Hematopoietic multipotent progenitor cell treated with erythropoietin and hydrocortisone succinate and interleukin-3 and kit ligand, for 15 days (in vitro differentiated cells): Measurements from ENCODE around the gene ANKH.
A peak's percentile ranks its signal among the peaks of the same experiment; 100 is the strongest.
"Not testable (repeated sequence)": the region's sequence is repeated elsewhere in the genome, so short reads cannot be mapped to it uniquely, and the experiment has no call there.

Source experiments
- DNase-seq: peaks from one replicate; pipeline ENCODE4 v3.0.0-alpha.2; 2015; ENCODE audit warnings: low spot score

Gene ANKH

DNA sequence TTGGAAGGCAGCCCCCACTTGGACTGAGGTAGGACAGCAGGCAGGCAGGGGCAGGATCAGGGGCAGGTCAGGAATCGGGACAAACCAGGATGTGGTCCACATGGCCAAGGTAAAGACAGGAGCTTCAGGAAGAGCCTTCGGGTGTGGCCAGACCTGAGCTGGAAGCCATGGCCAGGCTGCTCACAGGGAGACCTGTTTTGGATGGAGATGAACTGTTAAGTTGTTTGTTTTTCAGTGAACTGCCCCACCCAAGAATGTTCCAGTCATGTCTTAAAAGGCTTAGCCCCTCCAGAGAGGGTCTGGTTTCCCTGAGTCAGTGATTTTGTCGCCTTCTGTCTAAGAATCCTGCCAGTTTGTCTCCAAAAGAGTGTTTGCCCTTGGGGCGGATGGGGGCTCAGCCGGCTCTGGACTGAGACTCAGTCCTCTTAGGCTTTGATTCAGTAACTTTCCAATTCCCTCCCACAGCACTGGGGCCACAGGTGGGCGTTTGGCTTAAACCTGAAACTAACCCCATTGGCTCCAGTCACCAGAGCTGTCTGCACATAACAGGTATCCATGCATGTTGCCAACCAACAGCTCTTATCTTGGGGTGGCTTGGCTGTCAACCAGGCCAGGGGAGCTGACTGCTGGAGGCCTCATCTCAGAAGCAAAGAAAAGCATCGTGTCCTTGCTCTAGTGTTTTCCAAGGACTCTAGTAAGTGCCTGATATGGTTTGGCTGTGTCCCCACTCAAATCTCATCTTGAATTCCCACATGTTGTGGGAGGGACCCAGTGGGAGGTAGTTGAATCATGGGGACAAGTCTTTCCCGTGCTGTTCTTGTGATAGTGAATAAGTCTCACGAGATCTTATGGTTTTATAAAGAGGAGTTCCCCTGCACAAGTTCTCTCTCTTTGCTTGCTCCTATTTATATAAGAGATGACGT lies 11.3 kb upstream of the ANKH start:
- DNase-seq: no peak

DNA sequence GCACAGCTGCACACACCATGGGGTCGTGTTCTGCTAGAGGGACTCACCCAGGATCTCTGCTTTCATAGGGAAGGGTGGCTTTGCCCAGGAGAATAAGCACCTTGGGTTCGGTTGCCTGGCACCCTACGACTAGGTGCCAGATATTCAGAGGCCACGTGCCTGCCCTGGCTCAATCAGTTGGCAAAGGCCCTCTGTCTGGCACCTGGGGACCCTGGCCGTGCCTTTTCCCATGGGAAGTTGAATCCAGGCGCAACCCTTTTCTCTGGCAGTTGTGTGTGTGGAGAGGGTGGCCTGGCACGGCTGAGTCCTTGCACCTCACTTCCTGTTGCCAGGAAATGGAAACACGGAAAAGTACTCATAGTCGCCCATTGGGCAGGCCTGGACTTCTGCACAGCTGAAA lies 10.2 kb upstream of the ANKH start:
- DNase-seq: no peak

GRCh38 chr5:14880688-14881087 lies 9.1 kb upstream of the ANKH start:
- no peak for DNase-seq

- DNase-seq: no peak
Observed at GRCh38 chr5:14879937-14880589, 8.5 kb upstream of the ANKH start.

GRCh38 chr5:14879393-14879792 lies 7.8 kb upstream of the ANKH start:
- DNase-seq: no peak

DNA sequence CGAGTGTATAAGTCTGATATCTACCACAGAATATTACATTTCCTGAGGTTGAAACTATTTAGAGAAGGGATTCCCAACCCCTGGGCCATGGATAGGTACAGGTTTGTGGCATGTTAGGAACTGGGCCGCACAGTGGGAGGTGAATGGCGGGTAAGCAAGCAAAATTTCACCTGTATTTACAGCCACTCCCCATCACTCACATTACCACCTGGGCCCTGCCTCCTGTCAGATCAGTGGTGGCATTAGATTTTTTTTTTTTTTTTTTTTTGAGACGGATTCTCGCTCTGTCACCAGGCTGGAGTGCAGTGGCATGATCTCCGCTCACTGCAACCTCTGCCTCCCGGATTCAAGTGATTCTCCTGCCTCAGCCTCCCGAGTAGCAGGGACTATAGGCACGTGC lies 6.6 kb upstream of the ANKH start:
- DNase-seq: not testable (repeated sequence)

DNA sequence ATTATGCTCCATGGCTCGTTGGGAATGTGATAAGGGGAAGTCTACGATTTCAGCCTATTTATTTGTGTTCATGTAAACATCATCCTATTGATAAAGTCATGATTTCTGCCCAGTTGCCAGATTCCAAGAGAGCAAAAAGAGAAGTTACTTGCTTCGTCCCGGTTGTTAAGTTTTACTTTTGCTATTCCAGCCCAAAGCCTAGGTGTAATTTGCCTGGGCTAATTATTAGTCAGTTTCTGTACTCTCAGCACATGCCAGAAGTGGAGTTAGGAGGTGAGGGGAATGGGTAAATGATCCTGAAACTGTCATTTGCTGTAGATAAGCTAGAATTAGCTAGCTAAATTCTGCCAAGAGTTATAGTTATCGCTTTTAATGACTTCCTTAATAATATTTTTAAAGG lies 4.5 kb upstream of the ANKH start:
- DNase-seq: no peak

GRCh38 chr5:14873790-14874189 lies 2.2 kb upstream of the ANKH start:
- DNase-seq: no peak

- DNase-seq: no peak
Observed at GRCh38 chr5:14873093-14873492, 1.5 kb upstream of the ANKH start.

GRCh38 chr5:14872070-14872989 lies 752 bp upstream of the ANKH start:
- DNase-seq: peak; percentile 57

- peak; percentile 38 for DNase-seq
Observed at GRCh38 chr5:14870337-14871213, 1.0 kb downstream of the ANKH start.

DNA sequence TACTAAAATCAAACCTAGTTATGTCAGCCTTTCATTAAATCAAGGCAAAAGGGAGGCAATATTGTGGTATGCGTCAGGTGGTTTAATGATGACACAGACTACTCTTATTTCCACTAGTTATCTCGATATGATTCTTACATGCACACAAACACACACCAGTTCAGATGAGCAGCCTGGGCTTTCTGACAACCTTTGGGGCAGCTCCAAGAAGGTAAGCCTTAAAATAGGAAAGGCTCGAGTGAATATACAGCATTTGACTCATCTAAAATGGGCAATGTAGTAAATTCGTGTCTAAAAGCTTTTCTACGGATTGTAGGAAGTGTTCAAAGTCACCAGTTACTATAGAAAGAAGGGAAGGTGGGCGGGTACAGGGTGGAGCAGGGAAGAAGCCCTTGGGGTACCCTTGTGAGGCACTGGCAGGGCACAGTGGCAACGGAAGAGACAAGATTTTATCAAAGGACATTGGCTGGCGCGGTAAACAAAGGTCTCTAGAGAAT lies 1.9 kb downstream of the ANKH start:
- DNase-seq: no peak

DNA sequence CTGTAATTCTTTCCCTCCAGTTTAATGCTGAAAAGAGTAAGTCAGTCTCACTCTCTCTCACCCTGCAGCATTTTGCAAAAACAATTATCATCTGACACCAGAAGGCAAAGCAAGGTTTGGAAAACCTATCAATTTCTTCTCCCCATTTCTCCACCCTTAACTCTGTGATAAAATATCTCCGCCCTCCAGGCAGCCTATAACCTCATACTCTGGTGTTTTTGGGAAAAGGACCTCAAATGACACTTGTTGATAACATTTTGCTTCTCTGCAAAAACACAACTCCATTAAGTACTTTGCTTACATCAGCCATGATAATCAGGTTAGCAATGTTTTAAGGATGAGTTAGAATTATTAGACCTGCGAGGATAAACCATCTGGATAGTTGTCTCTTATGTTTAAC lies 2.3 kb downstream of the ANKH start:
- peak; percentile 85 for DNase-seq

- no peak for DNase-seq
Observed at GRCh38 chr5:14868771-14869170, 2.8 kb downstream of the ANKH start.

GRCh38 chr5:14864181-14864812 lies 7.3 kb downstream of the ANKH start:
- DNase-seq: no peak

DNA sequence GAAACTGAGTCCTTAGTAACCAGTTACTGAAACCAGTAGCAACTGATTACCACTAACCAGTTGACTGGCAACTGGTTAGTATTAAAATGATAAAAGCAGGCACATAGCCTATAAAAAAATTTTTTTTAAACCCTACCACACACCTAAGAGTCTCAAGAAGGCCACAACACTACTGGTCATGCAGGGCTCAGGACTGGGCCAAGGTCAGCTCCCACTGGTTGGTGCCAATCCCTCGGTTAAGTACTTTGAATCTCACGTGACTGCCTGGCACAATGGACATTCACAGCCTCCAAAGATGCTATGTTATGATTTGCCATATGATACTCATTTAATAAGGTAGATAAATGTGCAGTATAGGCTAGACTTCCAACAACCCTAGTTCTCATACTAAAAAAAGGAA lies 8.5 kb downstream of the ANKH start:
- no peak for DNase-seq

GRCh38 chr5:14861123-14861765 lies 10.3 kb downstream of the ANKH start:
- DNase-seq: peak; percentile 83

- DNase-seq: no peak
Observed at GRCh38 chr5:14859980-14860379, 11.6 kb downstream of the ANKH start.

DNA sequence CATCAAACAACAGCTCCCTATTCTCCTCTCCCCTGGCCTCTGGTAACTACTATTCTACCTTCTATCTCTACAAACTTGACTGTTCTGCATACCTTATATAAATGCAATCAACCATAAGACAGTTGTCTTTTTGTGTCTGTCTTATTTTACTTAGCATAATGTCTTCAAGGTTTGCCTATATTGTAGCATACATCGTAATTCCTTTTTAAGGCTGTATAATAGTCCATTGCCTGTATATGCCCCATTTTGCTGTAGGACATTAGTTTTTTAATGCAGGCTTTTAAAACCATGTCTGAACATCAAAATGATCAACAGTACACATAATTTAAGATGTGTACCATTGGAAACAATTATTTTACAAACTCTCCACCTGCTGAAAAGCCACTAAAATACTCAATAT lies 12.4 kb downstream of the ANKH start:
- no peak for DNase-seq

DNA sequence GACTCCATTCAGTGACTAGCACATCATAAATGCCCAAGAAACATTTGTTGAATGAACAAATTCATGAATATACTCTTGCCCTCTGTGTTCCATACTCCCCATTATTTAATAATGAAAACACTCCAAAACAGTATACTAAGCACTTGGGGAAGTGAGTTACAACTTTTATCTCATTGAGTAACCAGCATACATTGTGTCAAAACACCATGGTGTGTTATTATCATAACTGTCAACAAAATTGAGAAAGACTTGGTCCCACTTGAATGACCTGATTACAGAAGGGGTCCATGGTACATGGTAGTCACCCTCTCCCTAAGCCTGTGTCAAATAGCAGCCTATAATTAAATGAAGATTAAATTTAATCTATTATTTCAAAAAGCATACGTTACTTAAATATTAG lies 16.2 kb downstream of the ANKH start:
- no peak for DNase-seq
